ENCODE measurements around the gene SNRK.

Gene SNRK

DNA sequence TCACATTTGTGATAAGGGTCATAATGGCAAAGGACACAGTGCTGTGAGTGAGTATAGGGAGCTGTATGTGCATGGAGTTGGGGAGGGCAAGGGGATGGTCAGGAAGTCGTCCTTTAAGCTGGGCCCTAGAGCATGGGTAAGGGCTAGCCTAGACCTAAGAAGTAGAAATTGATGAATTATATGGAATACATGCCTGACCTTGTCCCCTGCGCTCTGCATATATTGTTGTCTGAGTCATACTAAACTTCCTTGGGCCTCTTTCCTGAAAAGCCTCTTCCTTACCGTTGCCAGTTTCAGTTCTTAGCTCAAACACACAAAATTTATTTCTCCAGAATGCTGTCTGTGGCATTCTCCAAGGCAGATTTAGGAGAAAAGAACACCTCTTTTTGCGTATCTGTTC lies 4.6 kb downstream of the SNRK start:
- H3K4me1 ChIP-seq (ENCODE audit: control insufficient read depth, low read depth, low read length) = peaks cover 8% of the 10 kb centered on the region
- H3K9ac ChIP-seq (ENCODE audit: low read length) = no peak overlapping the region
- peaks cover 11% of the 10 kb centered on the region for H3K36me3 ChIP-seq (ENCODE audit: control insufficient read depth, low read depth, low read length)
- no peak overlapping the region for H3K27ac ChIP-seq (ENCODE audit: low read length)
- H3K4me3 ChIP-seq (ENCODE audit: low read length) = no peak overlapping the region
- no peaks in the 10 kb centered on the region for H3K9me3 ChIP-seq (ENCODE audit: control insufficient read depth, low read depth, low read length)
- H3K27me3 ChIP-seq (ENCODE audit: control insufficient read depth, insufficient read depth, low read length) = peaks cover 9% of the 10 kb centered on the region

DNA sequence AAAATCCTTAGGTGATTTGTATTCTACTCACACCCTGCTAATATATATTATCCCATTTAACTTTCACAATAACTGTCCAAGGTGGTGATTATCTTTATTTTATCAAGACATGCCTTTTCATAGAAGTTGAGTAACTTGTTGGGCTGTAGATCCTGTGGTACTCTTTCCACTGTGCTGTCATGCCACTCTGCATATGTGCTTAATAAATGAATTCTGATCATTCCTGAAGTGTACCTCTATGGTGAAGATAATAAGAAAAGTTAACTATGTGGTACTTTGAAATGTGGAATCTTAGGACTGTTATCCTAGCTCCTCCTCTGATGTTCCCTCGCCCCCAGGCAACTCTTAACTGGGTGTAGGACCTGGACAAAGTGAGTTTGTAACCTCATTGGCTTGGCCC lies 5.2 kb downstream of the SNRK start:
- H3K36me3 ChIP-seq (ENCODE audit: control insufficient read depth, low read depth, low read length) = peaks cover 11% of the 10 kb centered on the region
- no peak overlapping the region for H3K4me3 ChIP-seq (ENCODE audit: low read length)
- H3K9me3 ChIP-seq (ENCODE audit: control insufficient read depth, low read depth, low read length) = no peaks in the 10 kb centered on the region
- H3K4me1 ChIP-seq (ENCODE audit: control insufficient read depth, low read depth, low read length) = peaks cover 8% of the 10 kb centered on the region
- peaks cover 9% of the 10 kb centered on the region for H3K27me3 ChIP-seq (ENCODE audit: control insufficient read depth, insufficient read depth, low read length)
- H3K9ac ChIP-seq (ENCODE audit: low read length) = no peak overlapping the region
- H3K27ac ChIP-seq (ENCODE audit: low read length) = no peak overlapping the region

DNA sequence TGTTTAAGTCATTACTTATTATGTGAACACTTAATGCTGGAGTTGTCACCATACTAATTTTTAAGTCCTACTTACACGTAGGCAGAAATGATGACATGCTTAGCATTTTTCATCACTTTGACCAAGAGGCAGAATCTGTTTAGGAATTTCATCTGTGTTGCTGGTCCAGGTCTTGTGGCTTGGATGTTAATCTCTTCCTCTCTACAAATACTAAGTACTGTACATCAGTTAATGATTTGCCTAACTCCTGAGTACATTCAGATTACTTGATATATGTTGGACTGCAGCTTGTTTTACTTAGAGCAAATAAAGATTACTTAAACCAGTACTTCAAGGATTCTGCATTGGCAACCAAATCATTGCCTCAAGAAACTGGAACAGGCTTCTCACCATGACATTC lies 8.6 kb downstream of the SNRK start:
- no peaks in the 10 kb centered on the region for H3K9me3 ChIP-seq (ENCODE audit: control insufficient read depth, low read depth, low read length)
- no peaks in the 10 kb centered on the region for H3K4me1 ChIP-seq (ENCODE audit: control insufficient read depth, low read depth, low read length)
- H3K9ac ChIP-seq (ENCODE audit: low read length) = no peak overlapping the region
- H3K27ac ChIP-seq (ENCODE audit: low read length) = no peak overlapping the region
- no peak overlapping the region for H3K4me3 ChIP-seq (ENCODE audit: low read length)
- H3K36me3 ChIP-seq (ENCODE audit: control insufficient read depth, low read depth, low read length) = peaks cover 8% of the 10 kb centered on the region
- H3K27me3 ChIP-seq (ENCODE audit: control insufficient read depth, insufficient read depth, low read length) = no peaks in the 10 kb centered on the region

DNA sequence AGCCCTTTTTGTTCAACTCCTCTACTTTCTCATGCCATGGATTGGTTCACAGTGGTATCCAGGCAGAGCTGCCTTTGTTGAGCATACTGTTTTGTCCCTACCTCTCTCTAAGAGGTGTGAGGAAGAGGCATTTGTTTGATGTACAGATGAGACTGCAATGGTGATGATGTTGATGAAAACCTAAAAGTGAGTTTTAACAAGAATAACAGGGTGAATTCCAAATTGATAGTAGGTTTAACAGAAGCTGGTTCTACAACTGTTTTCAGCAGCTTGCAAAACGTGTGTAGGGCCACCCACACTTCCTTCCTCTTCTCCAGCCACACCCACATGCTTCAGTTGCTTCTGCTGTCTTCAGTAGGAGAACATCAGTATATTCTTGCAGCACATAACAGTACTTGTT lies 10.2 kb downstream of the SNRK start:
- Histone ChIP-seq H3K27ac (ENCODE audit: low read length) (no peak overlapping the region), H3K27me3 (ENCODE audit: control insufficient read depth, insufficient read depth, low read length) (no peaks in the 10 kb centered on the region), H3K36me3 (ENCODE audit: control insufficient read depth, low read depth, low read length) (no peaks in the 10 kb centered on the region), H3K9me3 (ENCODE audit: control insufficient read depth, low read depth, low read length) (no peaks in the 10 kb centered on the region), H3K9ac (ENCODE audit: low read length) (no peak overlapping the region), H3K4me3 (ENCODE audit: low read length) (no peak overlapping the region), H3K4me1 (ENCODE audit: control insufficient read depth, low read depth, low read length) (no peaks in the 10 kb centered on the region)

DNA sequence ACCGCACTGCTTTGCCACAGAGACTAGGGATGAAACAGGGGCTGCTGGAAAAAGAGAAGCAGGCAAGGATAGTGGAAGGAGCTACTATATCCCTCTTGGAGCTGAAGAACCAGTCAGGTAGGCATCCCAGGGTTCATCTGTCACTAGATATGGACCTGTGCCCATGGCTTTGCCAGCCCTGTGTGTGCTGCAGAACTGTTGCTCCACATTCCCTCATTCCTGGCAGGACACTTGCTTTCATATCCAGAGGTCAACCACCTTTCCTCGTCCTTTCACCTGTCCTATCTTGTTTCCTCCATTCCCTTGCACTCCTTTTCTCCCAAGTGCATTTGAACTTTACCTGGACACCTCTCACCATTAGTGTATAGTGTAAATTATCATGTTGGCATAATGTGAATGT lies 12.0 kb downstream of the SNRK start:
- H3K36me3 ChIP-seq (ENCODE audit: control insufficient read depth, low read depth, low read length) = peaks cover 4% of the 10 kb centered on the region
- H3K4me1 ChIP-seq (ENCODE audit: control insufficient read depth, low read depth, low read length) = no peaks in the 10 kb centered on the region
- no peak overlapping the region for H3K4me3 ChIP-seq (ENCODE audit: low read length)
- H3K9me3 ChIP-seq (ENCODE audit: control insufficient read depth, low read depth, low read length) = no peaks in the 10 kb centered on the region
- no peak overlapping the region for H3K9ac ChIP-seq (ENCODE audit: low read length)
- H3K27me3 ChIP-seq (ENCODE audit: control insufficient read depth, insufficient read depth, low read length) = no peaks in the 10 kb centered on the region
- no peak overlapping the region for H3K27ac ChIP-seq (ENCODE audit: low read length)

DNA sequence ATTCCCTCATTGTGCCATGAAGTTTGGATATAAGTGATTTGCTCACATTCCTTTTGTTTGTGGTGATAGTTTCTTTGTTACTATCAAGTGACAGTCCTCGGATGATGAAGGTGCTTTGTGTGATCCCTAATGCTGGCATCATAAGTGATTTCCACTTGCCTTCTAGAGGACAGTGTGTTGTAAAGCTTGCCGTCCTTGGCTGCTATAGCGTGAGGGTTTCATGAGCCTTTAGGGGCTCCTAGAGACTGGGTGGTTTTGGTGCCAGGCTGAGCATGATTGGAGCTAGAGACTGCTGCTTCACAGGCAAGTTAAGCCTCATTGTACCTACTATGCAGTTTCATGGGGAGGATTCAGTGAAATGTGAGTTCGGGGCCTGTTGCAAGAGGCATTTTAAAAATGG lies 12.4 kb downstream of the SNRK start:
- H3K27ac ChIP-seq (ENCODE audit: low read length) = no peak overlapping the region
- H3K9ac ChIP-seq (ENCODE audit: low read length) = no peak overlapping the region
- no peak overlapping the region for H3K4me3 ChIP-seq (ENCODE audit: low read length)
- H3K4me1 ChIP-seq (ENCODE audit: control insufficient read depth, low read depth, low read length) = no peaks in the 10 kb centered on the region
- no peaks in the 10 kb centered on the region for H3K9me3 ChIP-seq (ENCODE audit: control insufficient read depth, low read depth, low read length)
- H3K27me3 ChIP-seq (ENCODE audit: control insufficient read depth, insufficient read depth, low read length) = no peaks in the 10 kb centered on the region
- peaks cover 8% of the 10 kb centered on the region for H3K36me3 ChIP-seq (ENCODE audit: control insufficient read depth, low read depth, low read length)

DNA sequence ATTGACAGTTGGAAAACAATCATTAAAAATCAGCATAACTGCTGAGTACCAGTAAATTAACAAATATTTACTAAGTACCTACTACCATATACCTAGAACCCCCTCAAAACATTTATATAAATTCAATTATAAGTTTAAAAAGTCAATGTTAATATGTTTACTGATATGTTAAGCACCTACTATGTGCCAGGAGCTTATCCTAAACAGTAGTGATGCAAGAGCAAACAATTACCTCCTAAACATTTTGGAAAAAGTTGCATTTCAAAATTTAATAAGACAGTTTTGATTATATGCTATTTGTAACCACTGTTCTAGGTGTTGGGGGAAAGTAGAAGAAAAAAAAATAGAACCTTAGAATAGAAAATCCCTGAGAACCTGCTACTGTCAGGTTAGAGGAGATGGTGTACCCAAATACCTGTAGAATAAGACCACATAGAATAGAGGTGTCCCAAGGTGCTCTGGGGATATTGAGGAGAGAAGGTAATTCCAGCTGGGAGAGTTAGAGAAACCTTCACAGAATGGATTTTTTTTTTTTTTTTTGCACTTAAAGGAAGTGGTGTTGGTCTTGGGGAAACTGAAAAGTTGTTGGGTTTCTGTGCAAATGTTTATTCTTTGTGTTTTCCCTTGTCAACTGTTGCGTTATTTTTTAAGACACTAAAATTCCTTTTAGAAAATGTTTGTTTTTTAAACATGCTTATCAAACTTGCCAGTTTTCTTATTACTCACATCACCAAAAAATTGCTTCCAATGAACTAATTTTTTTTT lies 16.0 kb downstream of the SNRK start:
- H3K9me3 ChIP-seq (ENCODE audit: control insufficient read depth, low read depth, low read length) = no peaks in the 10 kb centered on the region
- H3K4me3 ChIP-seq (ENCODE audit: low read length) = no peak overlapping the region
- H3K4me1 ChIP-seq (ENCODE audit: control insufficient read depth, low read depth, low read length) = no peaks in the 10 kb centered on the region

DNA sequence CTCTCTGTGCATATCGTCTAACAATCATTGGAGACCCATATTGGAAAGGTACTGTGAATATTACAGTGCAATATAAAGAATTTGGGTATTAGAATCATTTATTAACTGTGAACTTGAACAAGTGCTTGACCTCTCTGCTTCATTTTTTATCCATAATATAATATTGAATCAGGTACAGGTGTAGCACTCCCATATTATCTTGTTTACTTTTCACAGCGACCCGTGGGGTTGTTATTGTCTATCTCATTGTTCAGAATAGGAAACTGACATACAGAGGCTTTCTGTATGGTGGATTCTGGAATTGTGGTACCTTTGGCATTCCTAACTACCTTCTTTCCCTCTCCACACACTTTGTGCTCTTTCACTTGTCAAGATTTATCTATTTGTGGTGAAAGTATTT lies 17.8 kb downstream of the SNRK start:
- Histone ChIP-seq H3K27me3 (ENCODE audit: control insufficient read depth, insufficient read depth, low read length) (no peaks in the 10 kb centered on the region), H3K27ac (ENCODE audit: low read length) (no peak overlapping the region), H3K36me3 (ENCODE audit: control insufficient read depth, low read depth, low read length) (peaks cover 14% of the 10 kb centered on the region), H3K4me1 (ENCODE audit: control insufficient read depth, low read depth, low read length) (no peaks in the 10 kb centered on the region), H3K9ac (ENCODE audit: low read length) (no peak overlapping the region), H3K4me3 (ENCODE audit: low read length) (no peak overlapping the region), H3K9me3 (ENCODE audit: control insufficient read depth, low read depth, low read length) (no peaks in the 10 kb centered on the region)

More for the DNA sequence above, 16.0 kb downstream of the SNRK start:
- peaks cover 14% of the 10 kb centered on the region for H3K36me3 ChIP-seq (ENCODE audit: control insufficient read depth, low read depth, low read length)
- no peak overlapping the region for H3K9ac ChIP-seq (ENCODE audit: low read length)
- H3K27me3 ChIP-seq (ENCODE audit: control insufficient read depth, insufficient read depth, low read length) = no peaks in the 10 kb centered on the region
- no peak overlapping the region for H3K27ac ChIP-seq (ENCODE audit: low read length)

DNA sequence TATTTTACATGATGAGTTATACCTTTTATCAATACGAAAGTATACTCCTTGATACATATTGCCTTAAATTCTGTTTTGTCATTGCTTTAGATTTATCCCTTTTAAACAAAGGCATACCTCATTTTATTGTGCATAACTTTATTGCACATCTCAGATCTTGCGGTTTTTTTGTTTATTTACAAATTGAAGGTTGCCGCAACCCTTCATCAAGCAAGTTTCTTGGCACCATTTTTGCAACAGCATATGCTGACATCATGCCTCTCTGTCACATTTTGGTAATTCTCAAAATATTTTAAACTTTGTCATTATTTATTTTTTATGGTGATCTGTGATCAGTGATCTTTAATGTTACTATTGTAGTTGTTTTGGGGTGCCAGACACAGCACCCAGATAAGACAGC lies 20.9 kb downstream of the SNRK start:
- Histone ChIP-seq H3K9me3 (ENCODE audit: control insufficient read depth, low read depth, low read length) (no peaks in the 10 kb centered on the region), H3K36me3 (ENCODE audit: control insufficient read depth, low read depth, low read length) (peaks cover 14% of the 10 kb centered on the region), H3K27me3 (ENCODE audit: control insufficient read depth, insufficient read depth, low read length) (no peaks in the 10 kb centered on the region), H3K27ac (ENCODE audit: low read length) (no peak overlapping the region), H3K4me1 (ENCODE audit: control insufficient read depth, low read depth, low read length) (no peaks in the 10 kb centered on the region), H3K4me3 (ENCODE audit: low read length) (no peak overlapping the region), H3K9ac (ENCODE audit: low read length) (no peak overlapping the region)

DNA sequence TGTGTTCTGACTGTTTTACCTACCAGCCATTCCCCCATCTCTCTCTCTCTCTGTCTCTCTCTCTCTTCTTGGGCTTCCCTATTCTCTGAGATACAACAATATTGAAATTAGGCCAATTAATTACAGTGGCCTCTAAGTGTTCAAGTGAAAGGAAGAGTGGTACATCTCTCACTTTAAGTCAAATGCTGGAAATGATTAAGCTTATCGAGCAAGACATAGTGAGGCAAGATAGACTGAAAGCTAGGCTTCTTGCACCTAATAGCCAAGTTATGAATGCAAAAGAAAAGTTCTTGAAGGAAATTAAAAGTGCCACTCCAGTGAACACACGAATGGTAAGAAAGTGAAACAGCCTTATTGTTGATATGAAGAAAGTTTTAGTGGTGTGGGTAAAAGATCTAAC lies 21.3 kb downstream of the SNRK start:
- Histone ChIP-seq H3K4me1 (ENCODE audit: control insufficient read depth, low read depth, low read length) (no peaks in the 10 kb centered on the region), H3K4me3 (ENCODE audit: low read length) (no peak overlapping the region), H3K27ac (ENCODE audit: low read length) (no peak overlapping the region), H3K9ac (ENCODE audit: low read length) (no peak overlapping the region), H3K36me3 (ENCODE audit: control insufficient read depth, low read depth, low read length) (peaks cover 14% of the 10 kb centered on the region), H3K27me3 (ENCODE audit: control insufficient read depth, insufficient read depth, low read length) (no peaks in the 10 kb centered on the region), H3K9me3 (ENCODE audit: control insufficient read depth, low read depth, low read length) (no peaks in the 10 kb centered on the region)

DNA sequence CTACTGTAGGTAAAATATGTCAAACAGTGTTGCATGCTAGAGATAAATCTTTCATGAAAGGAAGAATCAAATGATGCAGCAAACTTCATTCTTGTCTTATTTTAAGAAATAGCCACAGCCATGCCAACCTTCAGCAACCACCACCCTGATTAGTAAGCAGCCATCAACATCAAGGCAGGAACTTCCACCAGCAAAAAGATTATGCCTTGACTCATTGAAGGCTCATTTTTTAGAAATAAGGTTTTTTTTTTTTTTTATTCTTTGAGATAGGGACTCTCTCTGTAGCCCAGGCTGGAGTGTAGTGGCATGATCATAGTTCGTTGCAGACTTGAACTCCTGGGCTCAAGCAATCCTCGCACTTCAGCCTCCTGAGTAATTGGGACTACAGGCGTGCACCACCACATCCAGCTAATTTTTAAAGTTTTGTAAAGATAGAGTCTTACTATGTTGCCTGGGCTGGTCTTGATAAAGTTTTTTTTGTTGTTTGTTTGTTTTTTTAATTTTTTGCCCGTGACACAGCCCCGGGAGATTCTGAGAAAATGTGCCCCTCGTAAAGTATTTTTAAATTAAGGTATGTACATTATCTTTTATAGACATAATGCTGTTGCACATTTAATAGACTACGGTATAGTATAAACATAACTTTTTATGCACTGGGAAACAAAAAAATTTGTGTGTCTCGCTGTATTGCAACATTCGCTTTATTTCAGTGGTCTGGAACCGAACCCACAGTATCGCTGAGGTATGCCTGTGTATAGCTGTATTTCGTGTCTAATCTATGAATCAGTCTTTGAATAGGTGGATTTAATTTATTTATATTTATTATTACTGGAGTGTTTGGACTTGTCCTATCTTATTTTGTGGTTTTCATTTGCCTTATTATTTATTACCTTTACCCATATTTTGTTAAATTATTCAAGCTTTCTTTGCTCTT lies 23.3 kb downstream of the SNRK start:
- no peaks in the 10 kb centered on the region for H3K36me3 ChIP-seq (ENCODE audit: control insufficient read depth, low read depth, low read length)
- no peaks in the 10 kb centered on the region for H3K4me1 ChIP-seq (ENCODE audit: control insufficient read depth, low read depth, low read length)
- no peak overlapping the region for H3K9ac ChIP-seq (ENCODE audit: low read length)
- no peak overlapping the region for H3K27ac ChIP-seq (ENCODE audit: low read length)
- no peak overlapping the region for H3K4me3 ChIP-seq (ENCODE audit: low read length)
- H3K27me3 ChIP-seq (ENCODE audit: control insufficient read depth, insufficient read depth, low read length) = no peaks in the 10 kb centered on the region
- H3K9me3 ChIP-seq (ENCODE audit: control insufficient read depth, low read depth, low read length) = no peaks in the 10 kb centered on the region

All from iPS-18a (cell line).